GM12873 (cell line): ENCODE measurements around the gene MAGEF1.

Experiments
- CTCF ChIP-seq: IDR thresholded peaks from 2 replicates; pipeline ENCODE4 v1.5.1; 2012; ENCODE audit warnings: low read depth, mild to moderate bottlenecking, moderate library complexity, low read length, control low read depth; ENCODE audit not compliant: insufficient read depth; ENCODE audit errors: missing control alignments

The MAGEF1 gene

GRCh38 chr3:184716622-184717398, 4.9 kb upstream of the MAGEF1 start:
- TF ChIP-seq CTCF, result no peak

- no peak for TF ChIP-seq CTCF
These were observed 4.2 kb upstream of the MAGEF1 start for GRCh38 chr3:184715943-184716621.

- TF ChIP-seq CTCF, result no peak
These were observed 1.7 kb upstream of the MAGEF1 start for GRCh38 chr3:184713521-184713920.

- no peak for TF ChIP-seq CTCF
These were observed 1.1 kb upstream of the MAGEF1 start for GRCh38 chr3:184713040-184713355.

GRCh38 chr3:184712248-184713039, 580 bp upstream of the MAGEF1 start:
- TF ChIP-seq CTCF, result no peak

- no peak for TF ChIP-seq CTCF
These were observed 883 bp downstream of the MAGEF1 start for GRCh38 chr3:184710870-184711492.

GRCh38 chr3:184703657-184704056, 8.2 kb downstream of the MAGEF1 start:
- TF ChIP-seq CTCF, result no peak
